HG03442 (cell line): ENCODE data around the gene GSK3A.

Experiments
- ATAC-seq: cut with Tn5 transposase; IDR thresholded peaks from one replicate; pipeline ENCODE4 v1.9.1; 2021; ENCODE audit warnings: mild to moderate bottlenecking, moderate library complexity; ENCODE audit not compliant: unreplicated experiment

The GSK3A gene

GRCh38 chr19:42250666-42251531, 8.5 kb upstream of the GSK3A start:
- ATAC-seq = no peak

GRCh38 chr19:42250183-42250665, 7.8 kb upstream of the GSK3A start:
- ATAC-seq = no peak

GRCh38 chr19:42249769-42250168, 7.4 kb upstream of the GSK3A start:
- no peak for ATAC-seq

GRCh38 chr19:42249149-42249750, 6.8 kb upstream of the GSK3A start:
- no peak for ATAC-seq

- no peak for ATAC-seq
These were observed 6.1 kb upstream of the GSK3A start for GRCh38 chr19:42248270-42249148.

- ATAC-seq = no peak
These were observed 5.3 kb upstream of the GSK3A start for GRCh38 chr19:42247640-42248199.

- ATAC-seq = no peak
These were observed 4.7 kb upstream of the GSK3A start for GRCh38 chr19:42246922-42247639.

- no peak for ATAC-seq
These were observed 3.9 kb upstream of the GSK3A start for GRCh38 chr19:42246143-42246921.

GRCh38 chr19:42245231-42245630, 2.8 kb upstream of the GSK3A start:
- no peak for ATAC-seq

GRCh38 chr19:42244347-42245220, 2.2 kb upstream of the GSK3A start:
- no peak for ATAC-seq

- no peak for ATAC-seq
These were observed 312 bp downstream of the GSK3A start for GRCh38 chr19:42242069-42242511.

GRCh38 chr19:42241279-42241678, 1.1 kb downstream of the GSK3A start:
- no peak for ATAC-seq

GRCh38 chr19:42239544-42240220, 2.7 kb downstream of the GSK3A start:
- ATAC-seq = no peak

- no peak for ATAC-seq
These were observed 7.2 kb downstream of the GSK3A start for GRCh38 chr19:42235181-42235580.

- no peak for ATAC-seq
These were observed 8.0 kb downstream of the GSK3A start for GRCh38 chr19:42234364-42234763.

GRCh38 chr19:42233678-42234292, 8.6 kb downstream of the GSK3A start:
- no peak for ATAC-seq

GRCh38 chr19:42233106-42233505, 9.3 kb downstream of the GSK3A start:
- ATAC-seq = no peak

- no peak for ATAC-seq
These were observed 10.0 kb downstream of the GSK3A start for GRCh38 chr19:42232435-42232834.
